ENCODE measurements around the gene REM2. TPM values are rescaled to one million over a fixed set of nuclear protein-coding genes. Genes with fewer than 3 reads are reported as not detected.
"Not testable (repeated sequence)": the region's sequence is repeated elsewhere in the genome, so short reads cannot be mapped to it uniquely, and the experiment has no call there.

Gene REM2
- total RNA-seq, 4 donors from 2014 or later: 0.19 to 0.83 (median 0.32) TPM

GRCh38 chr14:22906073-22906472 lies 23.1 kb downstream of the REM2 start:
- intact Hi-C loops (cut with DNase I): no loop called here
- no peak for DNase-seq
- 95 to 97% methylated on average over 20 of the region's 20 CpGs for WGBS, 2 donors

DNA sequence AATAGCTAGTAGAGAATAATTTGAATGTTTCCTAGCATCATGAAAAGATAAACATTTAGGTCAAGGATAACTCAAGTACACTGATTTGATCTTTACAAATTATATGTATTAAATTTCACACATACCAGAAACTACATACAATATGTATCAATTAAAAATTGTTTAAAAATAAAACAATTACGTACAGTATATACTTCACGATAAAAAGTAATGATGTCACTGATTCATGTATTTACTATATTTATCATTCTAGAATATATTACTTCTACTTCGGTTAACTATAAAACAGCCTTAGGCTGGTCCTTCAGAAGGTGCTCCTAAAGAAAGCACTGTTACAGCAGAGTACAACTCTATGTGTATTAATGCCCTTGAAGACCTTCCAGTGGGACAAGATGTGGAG lies 24.4 kb downstream of the REM2 start:
- Histone ChIP-seq H3K9me3 (no peaks in the 10 kb centered on the region), H3K27me3 (no peaks in the 10 kb centered on the region), H3K27ac (no peak overlapping the region), H3K36me3 (peaks cover 28 to 93% (median 49%) of the 10 kb centered on the region in 3 donors), H3K4me3 (no peak overlapping the region), H3K4me1 (peaks cover 0 to 59% (median 8%) of the 10 kb centered on the region in 3 donors)
- no peak for TF ChIP-seq POLR2A (IDR thresholded peaks at IDR 0.05)
- TF ChIP-seq, protein P1, sequence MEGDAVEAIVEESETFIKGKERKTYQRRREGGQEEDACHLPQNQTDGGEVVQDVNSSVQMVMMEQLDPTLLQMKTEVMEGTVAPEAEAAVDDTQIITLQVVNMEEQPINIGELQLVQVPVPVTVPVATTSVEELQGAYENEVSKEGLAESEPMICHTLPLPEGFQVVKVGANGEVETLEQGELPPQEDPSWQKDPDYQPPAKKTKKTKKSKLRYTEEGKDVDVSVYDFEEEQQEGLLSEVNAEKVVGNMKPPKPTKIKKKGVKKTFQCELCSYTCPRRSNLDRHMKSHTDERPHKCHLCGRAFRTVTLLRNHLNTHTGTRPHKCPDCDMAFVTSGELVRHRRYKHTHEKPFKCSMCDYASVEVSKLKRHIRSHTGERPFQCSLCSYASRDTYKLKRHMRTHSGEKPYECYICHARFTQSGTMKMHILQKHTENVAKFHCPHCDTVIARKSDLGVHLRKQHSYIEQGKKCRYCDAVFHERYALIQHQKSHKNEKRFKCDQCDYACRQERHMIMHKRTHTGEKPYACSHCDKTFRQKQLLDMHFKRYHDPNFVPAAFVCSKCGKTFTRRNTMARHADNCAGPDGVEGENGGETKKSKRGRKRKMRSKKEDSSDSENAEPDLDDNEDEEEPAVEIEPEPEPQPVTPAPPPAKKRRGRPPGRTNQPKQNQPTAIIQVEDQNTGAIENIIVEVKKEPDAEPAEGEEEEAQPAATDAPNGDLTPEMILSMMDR (IDR thresholded peaks at IDR 0.05): no peak
- DNase-seq: no peak
- intact Hi-C loops (cut with DNase I): no loop called here
- 87 to 92% methylated on average over 3 of the region's 3 CpGs for WGBS, 2 donors

More at GRCh38 chr14:22906073-22906472, 23.1 kb downstream of the REM2 start:
- Histone ChIP-seq H3K36me3 (peaks cover 37 to 100% (median 63%) of the 10 kb centered on the region in 3 donors), H3K4me3 (no peak overlapping the region), H3K27ac (no peak overlapping the region), H3K9me3 (no peaks in the 10 kb centered on the region), H3K4me1 (peaks cover 0 to 46% (median 8%) of the 10 kb centered on the region in 3 donors), H3K27me3 (no peaks in the 10 kb centered on the region)
- TF ChIP-seq, protein P1 (IDR thresholded peaks at IDR 0.05): no peak
- TF ChIP-seq POLR2A (IDR thresholded peaks at IDR 0.05): no peak

DNA sequence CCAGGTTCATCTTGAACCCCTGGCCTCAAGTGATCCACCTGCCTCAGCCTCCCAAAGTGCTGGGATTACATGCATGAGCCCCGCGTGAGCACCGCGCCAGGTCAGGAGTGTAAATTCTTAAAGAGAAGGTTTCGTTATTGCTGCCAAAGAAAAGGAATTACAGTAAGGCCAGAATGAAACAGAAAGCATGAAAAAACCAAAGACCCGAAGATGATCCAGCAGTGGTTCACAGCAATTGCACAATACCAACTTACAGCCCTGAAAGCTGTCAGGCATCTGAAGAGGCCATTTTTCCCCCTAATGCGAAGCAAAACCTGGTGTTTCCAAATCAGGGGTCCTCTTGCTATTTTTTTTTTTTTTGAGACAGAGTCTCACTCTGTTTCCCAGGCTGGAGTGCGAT lies 25.6 kb downstream of the REM2 start:
- intact Hi-C loops (cut with DNase I): no loop called here
- Histone ChIP-seq H3K27ac (no peak overlapping the region), H3K9me3 (no peaks in the 10 kb centered on the region), H3K4me3 (no peak overlapping the region), H3K36me3 (peaks cover 28 to 86% (median 46%) of the 10 kb centered on the region in 3 donors), H3K4me1 (peaks cover 0 to 53% (median 4%) of the 10 kb centered on the region in 3 donors), H3K27me3 (no peaks in the 10 kb centered on the region)
- no peak for DNase-seq
- TF ChIP-seq, protein P1 (IDR thresholded peaks at IDR 0.05): no peak
- no peak for TF ChIP-seq POLR2A (IDR thresholded peaks at IDR 0.05)
- WGBS, 2 donors: 56 to 65% methylated on average over 7 to 8 of the region's 8 CpGs

DNA sequence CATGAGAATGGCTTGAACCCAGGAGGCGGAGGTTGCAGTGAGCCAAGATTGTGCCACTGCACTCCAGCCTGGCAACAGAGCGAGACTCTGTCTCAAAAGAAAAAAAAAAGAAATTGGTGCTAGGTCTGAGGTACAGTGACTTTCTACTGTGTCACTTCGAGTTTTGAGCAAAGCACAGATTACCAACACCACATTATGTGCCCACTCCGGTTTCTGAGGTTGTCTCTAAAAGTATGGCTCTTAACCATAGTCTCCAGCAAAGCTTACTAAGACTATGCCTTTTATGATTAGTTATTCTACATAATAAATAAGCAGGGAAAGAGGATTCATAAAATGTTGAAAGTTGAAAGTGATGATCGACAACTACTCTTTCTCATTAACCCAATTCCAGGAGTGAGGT lies 27.9 kb downstream of the REM2 start:
- Histone ChIP-seq H3K9me3 (no peaks in the 10 kb centered on the region), H3K4me1 (peaks cover 3 to 64% (median 3%) of the 10 kb centered on the region in 3 donors), H3K27ac (no peak overlapping the region), H3K36me3 (peaks cover 14 to 82% (median 27%) of the 10 kb centered on the region in 3 donors), H3K4me3 (no peak overlapping the region), H3K27me3 (no peaks in the 10 kb centered on the region)
- no peak for DNase-seq
- no peak for TF ChIP-seq POLR2A (IDR thresholded peaks at IDR 0.05)
- TF ChIP-seq, protein P1 (IDR thresholded peaks at IDR 0.05): no peak
- intact Hi-C loops (cut with DNase I): no loop called here
- 82 to 87% methylated on average over 5 of the region's 5 CpGs for WGBS, 2 donors

GRCh38 chr14:22914836-22915235 lies 31.8 kb downstream of the REM2 start:
- H3K27ac ChIP-seq; intact Hi-C loops (cut with DNase I); H3K9me3 ChIP-seq; H3K27me3 ChIP-seq; DNase-seq; H3K4me3 ChIP-seq: not testable (repeated sequence)
- Histone ChIP-seq H3K36me3 (peaks cover 0 to 48% (median 0%) of the 10 kb centered on the region in 3 donors), H3K4me1 (peaks cover 19 to 75% (median 29%) of the 10 kb centered on the region in 3 donors)
- 98 to 100% methylated on average over 1 to 4 of the region's 4 CpGs for WGBS, 2 donors

Measured in esophagus squamous epithelium (tissue), 5 donors.